ENCODE data around the gene ARL13B.

GRCh38 chr3:94028093-94028837 lies 48.3 kb downstream of the ARL13B start, which contains the start of gene STX19:
- no peak for TF ChIP-seq PKNOX1 (IDR thresholded peaks at IDR 0.05)
- TF ChIP-seq TARDBP (IDR thresholded peaks at IDR 0.05) = no peak
- TF ChIP-seq ZNF384 (IDR thresholded peaks at IDR 0.05) = no peak
- TF ChIP-seq FOXA1 (IDR thresholded peaks at IDR 0.05) = no peak
- no peak for TF ChIP-seq L3MBTL2 (conservative IDR thresholded peaks at IDR 0.05)
- TF ChIP-seq FOXM1 (IDR thresholded peaks at IDR 0.05; ENCODE audit: borderline replicate concordance) = no peak
- TF ChIP-seq SP1 (IDR thresholded peaks at IDR 0.05) = no peak
- no peak for TF ChIP-seq BHLHE40 (IDR thresholded peaks at IDR 0.05; ENCODE audit: borderline replicate concordance)
- TF ChIP-seq LEF1 (IDR thresholded peaks at IDR 0.05; ENCODE audit: borderline replicate concordance) = no peak
- TF ChIP-seq SUZ12 (IDR thresholded peaks at IDR 0.05) = no peak
- no peak for TF ChIP-seq ARNT (IDR thresholded peaks at IDR 0.05)
- no peak for TF ChIP-seq ELF4 (IDR thresholded peaks at IDR 0.05)

Data from HEK293T (cell line).